ENCODE data around the gene MEGF6.

- TF ChIP-seq CTCF (IDR thresholded peaks at IDR 0.05), result no peak
- no peak for TF ChIP-seq EP300 (IDR thresholded peaks at IDR 0.05)
- TF ChIP-seq POLR2A (IDR thresholded peaks at IDR 0.05), result no peak
- TF ChIP-seq POLR2AphosphoS5 (IDR thresholded peaks at IDR 0.05), result no peak
Measured at GRCh38 chr1:3498246-3498930, 112.9 kb downstream of the MEGF6 start.

All from suprapubic skin (tissue), 4 donors.